ENCODE data around the gene FIZ1.

DNA sequence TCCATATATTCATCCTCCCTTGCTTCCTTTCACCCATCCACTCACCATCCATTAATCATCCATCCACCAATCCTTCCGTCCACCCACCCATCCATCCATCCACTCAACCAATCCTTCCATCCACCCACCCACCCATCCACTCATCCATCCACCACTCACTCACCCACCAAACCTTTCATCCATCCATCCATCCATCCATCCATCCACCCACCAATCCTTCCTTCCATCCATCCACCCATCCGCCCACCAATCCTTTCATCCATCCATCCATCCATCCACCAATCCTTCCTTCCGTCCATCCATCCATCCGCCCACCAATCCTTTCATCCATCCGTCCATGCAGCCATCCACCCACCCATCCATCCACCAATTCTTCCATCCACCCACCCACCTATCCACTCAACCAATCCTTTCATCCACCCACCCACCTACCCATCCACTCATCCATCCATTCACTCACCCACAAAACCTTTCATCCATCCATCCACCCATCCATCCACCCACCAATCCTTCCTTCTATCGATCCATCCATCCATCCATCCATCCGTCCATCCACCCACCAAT lies 56.9 kb downstream of the FIZ1 start:
- TF ChIP-seq, protein P1, sequence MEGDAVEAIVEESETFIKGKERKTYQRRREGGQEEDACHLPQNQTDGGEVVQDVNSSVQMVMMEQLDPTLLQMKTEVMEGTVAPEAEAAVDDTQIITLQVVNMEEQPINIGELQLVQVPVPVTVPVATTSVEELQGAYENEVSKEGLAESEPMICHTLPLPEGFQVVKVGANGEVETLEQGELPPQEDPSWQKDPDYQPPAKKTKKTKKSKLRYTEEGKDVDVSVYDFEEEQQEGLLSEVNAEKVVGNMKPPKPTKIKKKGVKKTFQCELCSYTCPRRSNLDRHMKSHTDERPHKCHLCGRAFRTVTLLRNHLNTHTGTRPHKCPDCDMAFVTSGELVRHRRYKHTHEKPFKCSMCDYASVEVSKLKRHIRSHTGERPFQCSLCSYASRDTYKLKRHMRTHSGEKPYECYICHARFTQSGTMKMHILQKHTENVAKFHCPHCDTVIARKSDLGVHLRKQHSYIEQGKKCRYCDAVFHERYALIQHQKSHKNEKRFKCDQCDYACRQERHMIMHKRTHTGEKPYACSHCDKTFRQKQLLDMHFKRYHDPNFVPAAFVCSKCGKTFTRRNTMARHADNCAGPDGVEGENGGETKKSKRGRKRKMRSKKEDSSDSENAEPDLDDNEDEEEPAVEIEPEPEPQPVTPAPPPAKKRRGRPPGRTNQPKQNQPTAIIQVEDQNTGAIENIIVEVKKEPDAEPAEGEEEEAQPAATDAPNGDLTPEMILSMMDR (IDR thresholded peaks at IDR 0.05), result no peak
- no peak for TF ChIP-seq POLR2A (IDR thresholded peaks at IDR 0.05)
